Thymus (tissue), 11 donors: Measurements from ENCODE around the gene LUZP2. TPM values are rescaled to one million over a fixed set of nuclear protein-coding genes. Genes with fewer than 3 reads are reported as not detected.

Experiments
- DNase-seq, 9 donors: peaks; one replicate each; pipeline ENCODE4 v3.0.0-alpha.2; 2013; ENCODE audit warnings: low spot score in 9 of 9, low read depth in 6 of 9, missing footprints in 1 of 9
- H3K27ac ChIP-seq, 2 donors: one replicate each; pipeline ENCODE4 v1.5.1; 2013; ENCODE audit warnings: control low read depth in 1 of 2, low read depth in 1 of 2, low read length in 1 of 2, mild to moderate bottlenecking in 1 of 2, moderate library complexity in 1 of 2
- H3K27me3 ChIP-seq, 2 donors: one replicate each; pipeline ENCODE4 v1.5.1; 2013; ENCODE audit warnings: low read length in 1 of 2; ENCODE audit not compliant: control insufficient read depth in 2 of 2, insufficient read depth in 1 of 2
- H3K36me3 ChIP-seq, 2 donors: one replicate each; pipeline ENCODE4 v1.5.1; 2013; ENCODE audit warnings: low read length in 1 of 2, mild to moderate bottlenecking in 1 of 2, moderate library complexity in 1 of 2; ENCODE audit not compliant: control insufficient read depth in 2 of 2, insufficient read depth in 2 of 2
- H3K4me1 ChIP-seq, 2 donors: one replicate each; pipeline ENCODE4 v1.5.1; 2013; ENCODE audit warnings: low read length in 2 of 2; ENCODE audit not compliant: control insufficient read depth in 2 of 2, insufficient read depth in 2 of 2
- H3K4me3 ChIP-seq, 2 donors: one replicate each; pipeline ENCODE4 v1.5.1; 2013; ENCODE audit warnings: low read length in 2 of 2, control low read depth in 1 of 2, mild to moderate bottlenecking in 1 of 2
- H3K9me3 ChIP-seq, 2 donors: one replicate each; pipeline ENCODE4 v1.5.1; 2013; ENCODE audit warnings: low read length in 1 of 2, mild to moderate bottlenecking in 1 of 2; ENCODE audit not compliant: control insufficient read depth in 2 of 2, insufficient read depth in 1 of 2
- WGBS: extraction: QIAGEN DNeasy Blood & Tissue Kit; methylation state at CpG from one replicate; pipeline ENCODE4 v1.1.7; 2013; 5-methylcytosine and 5-hydroxymethylcytosine counted together
- polyA plus RNA-seq: library from polyadenylated mRNA; stranded (reverse); fragments of 200-250 nt; gene quantifications from one replicate; pipeline ENCODE4 v1.2.3, GENCODE V29; 2013
- total RNA-seq: library from RNA; stranded (reverse); fragments of 120-200 nt; gene quantifications from one replicate; pipeline ENCODE4 v1.2.4, GENCODE V29; 2013
- donor health status: healthy.

LUZP2 gene
- total and polyA plus RNA-seq, 2 donors = 0.16 to 0.19 TPM

- Histone ChIP-seq H3K4me3 (no peak overlapping the region), H3K27ac (no peak overlapping the region), H3K4me1 (no peaks in the 10 kb centered on the region), H3K9me3 (no peaks in the 10 kb centered on the region), H3K36me3 (no peaks in the 10 kb centered on the region), H3K27me3 (no peaks in the 10 kb centered on the region)
- DNase-seq = no peak
- WGBS = 96% methylated on average over 3 of the region's 3 CpGs
These were observed 276.5 kb downstream of the LUZP2 start for GRCh38 chr11:24773322-24773721.

- no peak overlapping the region for H3K27ac ChIP-seq
- H3K27me3 ChIP-seq = no peaks in the 10 kb centered on the region
- H3K4me3 ChIP-seq = no peak overlapping the region
- H3K4me1 ChIP-seq = no peaks in the 10 kb centered on the region
- no peak for DNase-seq
- no peaks in the 10 kb centered on the region for H3K36me3 ChIP-seq
- H3K9me3 ChIP-seq = no peaks in the 10 kb centered on the region
- 79% methylated on average over 2 of the region's 2 CpGs for WGBS
These were observed 282.9 kb downstream of the LUZP2 start for GRCh38 chr11:24779791-24780190.

- DNase-seq = no peak
- Histone ChIP-seq H3K27me3 (no peaks in the 10 kb centered on the region), H3K4me3 (no peak overlapping the region), H3K27ac (no peak overlapping the region), H3K9me3 (no peaks in the 10 kb centered on the region), H3K36me3 (no peaks in the 10 kb centered on the region), H3K4me1 (no peaks in the 10 kb centered on the region)
These were observed 284.4 kb downstream of the LUZP2 start for GRCh38 chr11:24781288-24781687.

- 86% methylated on average over 2 of the region's 2 CpGs for WGBS
- Histone ChIP-seq H3K36me3 (no peaks in the 10 kb centered on the region), H3K27me3 (no peaks in the 10 kb centered on the region), H3K4me1 (no peaks in the 10 kb centered on the region), H3K9me3 (no peaks in the 10 kb centered on the region), H3K4me3 (no peak overlapping the region), H3K27ac (no peak overlapping the region)
- no peak for DNase-seq
These were observed 296.6 kb downstream of the LUZP2 start for GRCh38 chr11:24793479-24793878.

- no peak overlapping the region for H3K4me3 ChIP-seq
- WGBS = 94% methylated on average over 1 of the region's 1 CpG
- no peaks in the 10 kb centered on the region for H3K4me1 ChIP-seq
- no peak for DNase-seq
- H3K9me3 ChIP-seq = no peaks in the 10 kb centered on the region
- no peaks in the 10 kb centered on the region for H3K27me3 ChIP-seq
- H3K36me3 ChIP-seq = no peaks in the 10 kb centered on the region
- no peak overlapping the region for H3K27ac ChIP-seq
These were observed 297.2 kb downstream of the LUZP2 start for GRCh38 chr11:24794064-24794463.

- 87% methylated on average over 2 of the region's 2 CpGs for WGBS
- H3K27me3 ChIP-seq = no peaks in the 10 kb centered on the region
- no peak overlapping the region for H3K4me3 ChIP-seq
- no peak overlapping the region for H3K27ac ChIP-seq
- no peaks in the 10 kb centered on the region for H3K36me3 ChIP-seq
- no peaks in the 10 kb centered on the region for H3K4me1 ChIP-seq
- DNase-seq = no peak
- H3K9me3 ChIP-seq = no peaks in the 10 kb centered on the region
These were observed 308.8 kb downstream of the LUZP2 start for GRCh38 chr11:24805671-24806070.

- Histone ChIP-seq H3K4me3 (no peak overlapping the region), H3K27ac (no peak overlapping the region), H3K27me3 (no peaks in the 10 kb centered on the region), H3K4me1 (no peaks in the 10 kb centered on the region), H3K36me3 (no peaks in the 10 kb centered on the region), H3K9me3 (no peaks in the 10 kb centered on the region)
- WGBS = 96% methylated on average over 2 of the region's 2 CpGs
- no peak for DNase-seq
These were observed 311.3 kb downstream of the LUZP2 start for GRCh38 chr11:24808173-24808572.

GRCh38 chr11:24819006-24819405 lies 322.2 kb downstream of the LUZP2 start:
- H3K36me3 ChIP-seq = no peaks in the 10 kb centered on the region
- DNase-seq = no peak

GRCh38 chr11:24819863-24820434 lies 323.1 kb downstream of the LUZP2 start:
- no peaks in the 10 kb centered on the region for H3K9me3 ChIP-seq
- H3K36me3 ChIP-seq = no peaks in the 10 kb centered on the region
- H3K4me3 ChIP-seq = no peak overlapping the region
- no peak for DNase-seq
- H3K27ac ChIP-seq = no peak overlapping the region
- 71% methylated on average over 4 of the region's 4 CpGs for WGBS
- H3K4me1 ChIP-seq = no peaks in the 10 kb centered on the region
- H3K27me3 ChIP-seq = no peaks in the 10 kb centered on the region

More at GRCh38 chr11:24819006-24819405, 322.2 kb downstream of the LUZP2 start:
- whole genome bisulfite sequencing = 19% methylated on average over 4 of the region's 4 CpGs
- no peaks in the 10 kb centered on the region for H3K9me3 ChIP-seq
- no peaks in the 10 kb centered on the region for H3K27me3 ChIP-seq
- no peak overlapping the region for H3K27ac ChIP-seq
- H3K4me1 ChIP-seq = no peaks in the 10 kb centered on the region
- no peak overlapping the region for H3K4me3 ChIP-seq

GRCh38 chr11:24820541-24820940 lies 323.7 kb downstream of the LUZP2 start:
- no peak for DNase-seq
- Histone ChIP-seq H3K27me3 (no peaks in the 10 kb centered on the region), H3K27ac (no peak overlapping the region), H3K4me1 (no peaks in the 10 kb centered on the region), H3K9me3 (no peaks in the 10 kb centered on the region), H3K36me3 (no peaks in the 10 kb centered on the region), H3K4me3 (no peak overlapping the region)
- WGBS = 98% methylated on average over 1 of the region's 1 CpG
